Measurements from ENCODE around the gene RAPGEF2. TPM values are rescaled to one million over a fixed set of nuclear protein-coding genes. Genes with fewer than 3 reads are reported as not detected.

The RAPGEF2 gene
- total and polyA plus RNA-seq, 9 of the 15 experiments (the other 6 are each of a cell fraction or from before 2014, with no cell fraction given): 3.1 to 32.6 (median 23.1) TPM

DNA sequence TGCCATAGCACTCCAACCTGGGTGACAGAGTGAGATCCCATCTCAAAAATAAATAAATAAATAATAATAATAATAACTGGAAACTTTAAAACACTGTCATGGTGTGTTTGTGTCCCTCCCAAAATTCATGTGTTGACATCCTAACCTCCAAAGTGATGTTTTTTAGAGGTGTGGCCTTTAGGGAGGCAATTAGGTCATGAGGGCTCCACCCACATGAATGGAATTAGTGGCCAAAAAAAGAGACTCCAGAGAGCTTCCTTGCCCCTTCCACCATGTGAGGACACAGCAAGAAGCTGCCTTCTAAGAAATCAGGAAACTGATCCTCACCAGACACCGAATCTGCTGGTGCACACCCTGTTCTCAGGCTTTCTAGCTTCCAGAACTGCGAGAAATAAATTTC lies 23.8 kb upstream of the RAPGEF2 start:
- peak overlapping the region in 1 of 2 experiments; percentile 48; a peak in 1 of 4 replicates for H3K9ac ChIP-seq (ENCODE audit: insufficient read depth in 1 of 2, low read depth in 2 of 2, low read length in 2 of 2)
- in situ Hi-C loops (cut with MboI): no loop called here
- no peaks in the 10 kb centered on the region for H3K36me3 ChIP-seq (ENCODE audit: control insufficient read depth, insufficient read depth, low read length)
- peak; percentile 85 for ATAC-seq
- H4K20me1 ChIP-seq (replicated peaks; ENCODE audit: control insufficient read depth, insufficient read depth, low read length): no peaks in the 10 kb centered on the region
- H3K27ac ChIP-seq (ENCODE audit: extremely low read depth, low read depth, low read length): peak overlapping the region; percentile 34; the same call in 1 of the 3 replicates
- TF ChIP-seq BCL6 (CRISPR knock-in tag; IDR thresholded peaks at IDR 0.05) (no peak), ZNF347 (CRISPR knock-in tag; IDR thresholded peaks at IDR 0.05; ENCODE audit: low read depth) (no peak)
- H3K4me1 ChIP-seq (replicated peaks in 1 of 2; ENCODE audit: control insufficient read depth in 2 of 2, insufficient read depth in 2 of 2, low read length in 2 of 2): no peaks in the 10 kb centered on the region; a peak in 2 of 5 replicates
- 5% methylated on average over 2 of the region's 2 CpGs for WGBS (ENCODE audit: insufficient coverage, low coverage, missing lambda C conversion rate)
- peak overlapping the region; percentile 83 for H2AFZ ChIP-seq (ENCODE audit: low read depth, low read length)
- POLR2A ChIA-PET: interaction anchor here (1.1 kb wide), 1 partner anchor 8 kb away, joined by 4 read pairs; no protein-coding TSS in a partner anchor
- H3K4me2 ChIP-seq (ENCODE audit: insufficient read depth, low read length): no peak overlapping the region; the same call in 1 of the 2 replicates
- BruUV-seq (replicated peaks): no TSS peak
- CTCF ChIA-PET (ENCODE audit: low intra/inter-chr PET ratio): no interaction called here
- DNase-seq (ENCODE audit: extremely low read depth in 1 of 4, low spot score in 3 of 4): peak in 1 of 4 experiments; percentile 46
- no peaks in the 10 kb centered on the region for H3K9me1 ChIP-seq (ENCODE audit: control insufficient read depth, insufficient read depth, low read length)
- no peak overlapping the region for H3K4me3 ChIP-seq
- H3K9me3 ChIP-seq (replicated peaks; ENCODE audit: control insufficient read depth, insufficient read depth, low read depth, low read length): no peaks in the 10 kb centered on the region
- intact Hi-C loops (cut with micrococcal nuclease): no loop called here
- FAIRE-seq: peak; percentile 78
- H3K27me3 ChIP-seq (ENCODE audit: control insufficient read depth in 2 of 2, insufficient read depth in 2 of 2, low read length in 2 of 2): no peaks in the 10 kb centered on the region
- H3K79me2 ChIP-seq (ENCODE audit: control insufficient read depth, insufficient read depth, low read length): no peaks in the 10 kb centered on the region

GRCh38 chr4:159086606-159087005 lies 16.3 kb upstream of the RAPGEF2 start:
- Histone ChIP-seq H3K9ac (ENCODE audit: insufficient read depth in 1 of 2, low read depth in 2 of 2, low read length in 2 of 2) (no peak overlapping the region), H2AFZ (ENCODE audit: low read depth, low read length) (no peak overlapping the region), H3K9me3 (replicated peaks; ENCODE audit: control insufficient read depth, insufficient read depth, low read depth, low read length) (no peaks in the 10 kb centered on the region), H3K9me1 (ENCODE audit: control insufficient read depth, insufficient read depth, low read length) (no peaks in the 10 kb centered on the region), H3K79me2 (ENCODE audit: control insufficient read depth, insufficient read depth, low read length) (no peaks in the 10 kb centered on the region), H3K36me3 (ENCODE audit: control insufficient read depth, insufficient read depth, low read length) (no peaks in the 10 kb centered on the region), H3K27ac (ENCODE audit: extremely low read depth, low read depth, low read length) (no peak overlapping the region), H4K20me1 (replicated peaks; ENCODE audit: control insufficient read depth, insufficient read depth, low read length) (no peaks in the 10 kb centered on the region), H3K4me3 (no peak overlapping the region), H3K4me2 (ENCODE audit: insufficient read depth, low read length) (no peak overlapping the region), H3K4me1 (replicated peaks in 1 of 2; ENCODE audit: control insufficient read depth in 2 of 2, insufficient read depth in 2 of 2, low read length in 2 of 2) (no peaks in the 10 kb centered on the region; a peak in 1 of 5 replicates), H3K27me3 (ENCODE audit: control insufficient read depth in 2 of 2, insufficient read depth in 2 of 2, low read length in 2 of 2) (no peaks in the 10 kb centered on the region)
- in situ Hi-C loops (cut with MboI): no loop called here
- ATAC-seq (no peak), FAIRE-seq (no peak), DNase-seq (ENCODE audit: extremely low read depth in 1 of 4, low spot score in 3 of 4) (no peak)
- no TSS peak for BruUV-seq (replicated peaks)
- CTCF ChIA-PET (ENCODE audit: low intra/inter-chr PET ratio): no interaction called here
- TF ChIP-seq PML (IDR thresholded peaks at IDR 0.05; ENCODE audit: low read length): no peak
- POLR2A ChIA-PET: interaction anchor here (1.4 kb wide), 1 partner anchor 8 kb away, joined by 4 read pairs; no protein-coding TSS in a partner anchor
- intact Hi-C loops (cut with micrococcal nuclease): no loop called here
- WGBS (ENCODE audit: insufficient coverage, low coverage, missing lambda C conversion rate): 66% methylated on average over 2 of the region's 2 CpGs
